ENCODE results near the gene IKZF3. TPM values are rescaled to one million over a fixed set of nuclear protein-coding genes. Genes with fewer than 3 reads are reported as not detected.

The IKZF3 gene
- total RNA-seq, 2 experiments from 2014 or later, result 31.1 to 31.9 TPM

DNA sequence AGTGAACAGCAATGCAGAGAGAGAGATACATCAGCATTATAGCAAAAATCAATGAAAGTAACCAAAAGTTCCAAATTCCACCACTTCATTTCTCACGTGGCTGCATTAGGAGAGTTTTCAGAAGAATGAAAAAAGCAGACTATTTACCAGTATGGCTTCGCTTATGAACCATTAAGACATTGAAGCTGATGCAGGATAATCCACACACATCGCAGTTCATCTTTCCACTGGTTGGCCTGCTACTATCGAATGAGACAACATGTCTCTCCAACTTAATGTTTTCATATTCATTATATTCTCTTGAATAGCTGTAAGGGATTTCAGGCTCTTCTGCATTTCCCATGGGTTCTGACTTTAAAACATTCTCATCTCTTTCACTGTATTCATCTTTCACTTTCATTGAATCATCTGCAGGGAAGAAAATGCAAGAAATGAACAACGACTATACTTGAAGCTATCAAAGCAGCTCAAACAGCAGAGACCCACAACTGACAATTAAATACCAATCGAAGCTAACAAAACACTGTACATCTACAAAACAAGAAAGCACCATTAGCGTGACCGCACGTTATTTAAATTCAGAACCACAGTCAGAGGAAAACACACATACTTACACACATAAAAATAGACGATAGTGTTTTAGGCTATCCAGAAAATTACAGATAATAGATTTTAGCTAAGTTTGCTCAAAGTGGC is 71.4 kb downstream of the IKZF3 start:
- ATAC-seq (no peak), DNase-seq (no peak)
- H3K4me1 Mint-ChIP-seq (ENCODE audit: low read depth), result peaks cover 56% of the 10 kb centered on the region
- ChIA-PET POLR2A (interaction anchor here (0.7 to 2.1 kb wide), 8 partner anchors 10 to 391 kb away, joined by 3 to 7 read pairs (median 4); partner anchors contain the start of gene ORMDL3), CTCF (interaction anchor here (0.8 to 3.5 kb wide), 15 partner anchors 10 to 188 kb away, joined by 3 to 20 read pairs (median 6); partner anchors contain the start of gene PSMD3)
- no peaks in the 10 kb centered on the region for H3K9me3 Mint-ChIP-seq (ENCODE audit: insufficient read depth)
- H3K27ac Mint-ChIP-seq, result peak overlapping the region; percentile 93
- peak overlapping the region; percentile 62 for H3K4me3 Mint-ChIP-seq
- no peaks in the 10 kb centered on the region for H3K27me3 Mint-ChIP-seq (ENCODE audit: low read depth)
- H3K36me3 Mint-ChIP-seq (ENCODE audit: low read depth), result peaks cover 48% of the 10 kb centered on the region

DNA sequence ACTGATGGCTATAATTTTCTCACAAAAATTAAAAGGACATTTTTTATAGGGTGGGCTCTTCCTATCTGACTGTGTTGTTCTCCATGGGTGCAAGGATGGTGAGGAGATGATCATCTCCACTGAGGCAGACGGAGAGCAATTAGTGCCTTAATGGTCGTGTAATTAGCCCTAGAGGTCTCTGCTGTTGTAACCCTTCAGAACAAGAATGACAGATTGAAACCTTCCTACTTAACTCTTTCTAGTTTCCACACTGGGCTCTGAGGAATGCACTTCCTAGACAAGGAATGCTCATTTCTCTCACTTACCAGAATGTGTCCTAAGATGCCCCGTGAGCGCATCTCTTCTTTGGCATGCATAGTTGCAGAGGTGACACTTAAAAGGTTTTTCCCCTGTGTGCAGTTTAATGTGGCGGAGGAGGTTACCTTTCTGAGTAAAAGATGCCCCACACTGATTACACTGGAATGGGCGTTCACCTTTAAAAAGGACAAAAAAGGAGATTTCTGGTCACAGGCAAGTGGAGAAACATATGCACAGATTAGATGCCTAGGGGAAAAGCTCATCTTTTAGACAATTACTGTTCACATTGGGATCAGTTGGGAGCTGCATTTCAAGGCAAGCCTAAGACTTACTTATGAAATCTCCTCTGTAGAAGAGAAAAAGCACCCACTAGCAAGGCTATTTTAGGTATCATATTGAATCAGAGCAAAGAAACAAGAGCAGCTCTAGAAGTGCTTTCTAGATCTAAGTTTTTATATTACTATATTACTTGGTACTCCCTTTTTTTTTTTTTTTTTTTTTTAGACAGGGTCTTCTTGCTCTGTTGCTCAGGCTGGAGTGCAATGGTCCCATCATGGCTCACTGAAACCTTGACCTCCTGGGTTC is 72.8 kb downstream of the IKZF3 start:
- POLR2A ChIA-PET, result interaction anchor here (0.7 to 2.1 kb wide), 4 partner anchors 9 to 36 kb away, joined by 4 to 7 read pairs (median 6); no protein-coding TSS in a partner anchor
- DNase-seq (peak; percentile 66), ATAC-seq (peak; percentile 69)
- H3K27me3 Mint-ChIP-seq (ENCODE audit: low read depth), result no peaks in the 10 kb centered on the region
- peaks cover 58% of the 10 kb centered on the region for H3K4me1 Mint-ChIP-seq (ENCODE audit: low read depth)
- peak overlapping the region; percentile 20 for H3K4me3 Mint-ChIP-seq
- H3K9me3 Mint-ChIP-seq (ENCODE audit: insufficient read depth), result no peaks in the 10 kb centered on the region
- peak overlapping the region; percentile 72 for H3K27ac Mint-ChIP-seq
- H3K36me3 Mint-ChIP-seq (ENCODE audit: low read depth), result peaks cover 50% of the 10 kb centered on the region
- CTCF ChIA-PET, result interaction anchor here (0.8 to 2.6 kb wide), 6 partner anchors 15 to 169 kb away, joined by 3 to 20 read pairs (median 6); partner anchors contain the start of gene IKZF3

DNA sequence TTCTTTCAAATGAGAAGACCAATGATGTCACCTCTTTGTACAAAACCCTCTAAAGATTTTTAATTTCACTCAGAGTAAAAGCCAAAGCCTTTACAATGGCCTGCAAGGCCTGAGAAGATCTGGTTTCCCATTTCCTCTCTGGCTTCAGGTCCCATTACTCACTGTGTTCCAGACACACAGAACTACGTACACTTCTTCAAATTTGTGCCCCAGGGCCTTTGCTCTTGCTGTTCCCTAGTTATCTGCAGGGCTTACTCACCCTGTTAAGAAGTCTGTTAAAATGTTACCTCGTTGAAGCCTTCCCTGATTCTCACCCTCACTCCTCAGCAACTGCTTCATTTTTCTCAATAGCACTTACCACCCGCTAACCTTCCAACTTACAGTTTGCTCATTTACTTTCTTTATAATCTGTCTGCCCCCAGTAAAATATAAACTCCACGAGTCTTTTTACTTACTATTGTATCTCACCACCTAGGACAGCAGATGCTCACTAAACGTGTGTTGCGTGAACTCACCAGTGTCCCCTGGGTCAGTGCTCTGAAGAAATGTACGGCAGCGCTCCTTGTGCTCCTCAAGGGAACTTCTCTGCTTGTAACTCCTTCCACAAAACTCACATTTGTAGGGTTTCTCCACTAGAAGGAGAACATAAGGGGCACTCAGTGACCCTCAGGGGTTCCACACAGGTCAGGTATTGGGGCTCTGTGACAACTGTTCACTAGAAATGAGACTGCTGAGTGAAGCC is 76.2 kb downstream of the IKZF3 start:
- Mint-ChIP-seq H3K27ac (no peak overlapping the region), H3K4me3 (no peak overlapping the region), H3K27me3 (ENCODE audit: low read depth) (no peaks in the 10 kb centered on the region), H3K4me1 (ENCODE audit: low read depth) (peaks cover 39% of the 10 kb centered on the region), H3K36me3 (ENCODE audit: low read depth) (peaks cover 60% of the 10 kb centered on the region), H3K9me3 (ENCODE audit: insufficient read depth) (no peaks in the 10 kb centered on the region)
- ChIA-PET POLR2A (no interaction called here), CTCF (interaction anchor here (1.6 kb wide), 1 partner anchor 9 kb away, joined by 3 read pairs; no protein-coding TSS in a partner anchor)
- DNase-seq, result no peak
- no peak for ATAC-seq

DNA sequence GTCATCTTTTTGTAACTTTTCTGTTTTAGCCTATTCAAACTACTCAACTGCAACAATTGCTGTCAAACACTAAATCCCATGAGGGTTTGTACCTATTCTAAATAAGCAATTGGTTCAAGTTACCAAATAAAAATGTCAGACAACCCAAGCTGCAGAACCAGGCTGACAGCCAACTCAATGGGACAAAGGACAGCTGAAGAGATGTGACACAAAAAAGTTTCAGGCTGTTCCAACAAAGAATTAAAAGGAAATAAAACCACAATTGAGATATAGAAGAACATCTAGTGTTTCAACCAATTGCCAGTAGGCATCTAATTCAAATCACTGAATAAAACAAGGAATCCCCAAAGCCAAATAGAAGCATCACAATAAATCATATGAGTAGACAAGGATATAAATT is 77.1 kb downstream of the IKZF3 start:
- DNase-seq (no peak), ATAC-seq (no peak)
- CTCF ChIA-PET, result interaction anchor here (0.8 to 2.1 kb wide), 2 partner anchors 10 to 32 kb away, joined by 3 to 6 read pairs; no protein-coding TSS in a partner anchor
- POLR2A ChIA-PET, result no interaction called here
- H3K36me3 Mint-ChIP-seq (ENCODE audit: low read depth), result peaks cover 59% of the 10 kb centered on the region
- no peaks in the 10 kb centered on the region for H3K9me3 Mint-ChIP-seq (ENCODE audit: insufficient read depth)
- no peak overlapping the region for H3K4me3 Mint-ChIP-seq
- H3K27me3 Mint-ChIP-seq (ENCODE audit: low read depth), result no peaks in the 10 kb centered on the region
- H3K27ac Mint-ChIP-seq, result no peak overlapping the region
- peaks cover 39% of the 10 kb centered on the region for H3K4me1 Mint-ChIP-seq (ENCODE audit: low read depth)

DNA sequence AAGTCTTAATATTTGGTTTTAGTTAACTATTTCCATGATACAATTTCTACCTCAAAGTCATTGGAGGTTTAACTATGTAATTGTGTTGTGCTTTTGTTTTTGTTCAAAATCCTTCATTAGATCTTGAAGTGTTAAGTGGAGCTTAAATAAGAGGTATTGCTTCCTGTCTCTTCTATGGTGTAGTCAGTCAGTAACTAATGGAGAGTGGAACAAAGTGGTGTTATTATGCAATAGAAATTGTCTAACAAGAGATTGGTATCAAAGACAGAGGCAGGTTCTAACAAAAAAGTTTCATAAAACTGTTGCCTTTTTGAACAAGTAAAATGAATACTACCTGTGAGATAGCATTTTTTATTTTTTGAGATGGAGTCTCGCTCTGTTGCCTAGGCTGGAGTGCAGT is 81.1 kb downstream of the IKZF3 start:
- ATAC-seq (no peak), DNase-seq (no peak)
- POLR2A ChIA-PET, result interaction anchor here (2.5 kb wide), 1 partner anchor 9 kb away, joined by 7 read pairs; no protein-coding TSS in a partner anchor
- no peaks in the 10 kb centered on the region for H3K9me3 Mint-ChIP-seq (ENCODE audit: insufficient read depth)
- H3K27ac Mint-ChIP-seq, result no peak overlapping the region
- CTCF ChIA-PET, result interaction anchor here (0.7 to 1.5 kb wide), 4 partner anchors 10 to 34 kb away, joined by 3 read pairs; no protein-coding TSS in a partner anchor
- H3K27me3 Mint-ChIP-seq (ENCODE audit: low read depth), result no peaks in the 10 kb centered on the region
- no peak overlapping the region for H3K4me3 Mint-ChIP-seq
- H3K4me1 Mint-ChIP-seq (ENCODE audit: low read depth), result peaks cover 52% of the 10 kb centered on the region
- H3K36me3 Mint-ChIP-seq (ENCODE audit: low read depth), result peaks cover 52% of the 10 kb centered on the region

DNA sequence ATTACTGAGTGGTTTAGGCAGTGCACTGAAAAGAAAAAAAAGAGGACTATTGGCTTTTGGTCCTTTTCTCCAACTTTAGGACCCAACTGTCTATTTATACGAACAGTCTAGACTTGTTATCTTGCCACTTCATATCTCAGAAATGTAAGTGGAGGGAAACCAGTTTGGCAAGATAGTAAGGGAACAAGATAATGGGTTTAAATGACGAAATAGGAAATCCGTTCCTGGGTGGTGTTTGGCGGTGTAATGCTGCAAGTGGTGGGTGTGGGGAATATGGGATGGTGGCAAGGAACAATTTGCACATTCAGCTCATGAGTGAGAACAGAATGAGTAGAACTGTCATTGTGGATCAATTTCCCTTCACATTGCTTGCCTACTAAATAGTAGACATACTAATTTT is 81.6 kb downstream of the IKZF3 start:
- Mint-ChIP-seq H3K9me3 (ENCODE audit: insufficient read depth) (no peaks in the 10 kb centered on the region), H3K36me3 (ENCODE audit: low read depth) (peaks cover 52% of the 10 kb centered on the region), H3K4me3 (no peak overlapping the region), H3K4me1 (ENCODE audit: low read depth) (peaks cover 53% of the 10 kb centered on the region), H3K27me3 (ENCODE audit: low read depth) (no peaks in the 10 kb centered on the region), H3K27ac (peak overlapping the region; percentile 21)
- POLR2A ChIA-PET, result interaction anchor here (2.5 kb wide), 1 partner anchor 10 kb away, joined by 7 read pairs; no protein-coding TSS in a partner anchor
- no peak for ATAC-seq
- CTCF ChIA-PET, result interaction anchor here (0.7 to 1.6 kb wide), 5 partner anchors 10 to 160 kb away, joined by 3 to 5 read pairs (median 3); partner anchors contain the start of gene IKZF3
- no peak for DNase-seq

DNA sequence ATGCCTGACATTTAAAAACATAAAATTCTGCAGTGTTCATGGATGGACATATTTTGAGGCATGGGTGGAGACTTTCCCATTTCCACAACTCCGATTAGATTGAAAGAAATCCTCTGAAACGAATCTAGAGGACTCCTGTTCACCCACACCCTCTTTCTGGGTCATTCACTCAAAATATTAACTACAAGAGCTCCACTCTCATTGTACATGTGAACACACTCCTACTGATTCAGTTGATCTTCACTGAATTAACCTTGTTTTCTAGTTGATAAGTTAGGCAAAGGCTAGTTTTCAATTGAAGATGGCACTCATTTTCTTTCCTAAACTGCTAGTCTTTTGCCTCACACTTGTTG is 82.3 kb downstream of the IKZF3 start:
- ChIA-PET POLR2A (interaction anchor here (2.5 kb wide), 1 partner anchor 10 kb away, joined by 7 read pairs; no protein-coding TSS in a partner anchor), CTCF (interaction anchor here (0.9 to 2.2 kb wide), 4 partner anchors 11 to 160 kb away, joined by 3 to 7 read pairs (median 4); partner anchors contain the start of gene IKZF3)
- ATAC-seq (no peak), DNase-seq (no peak)
- peaks cover 57% of the 10 kb centered on the region for H3K4me1 Mint-ChIP-seq (ENCODE audit: low read depth)
- H3K27me3 Mint-ChIP-seq (ENCODE audit: low read depth), result no peaks in the 10 kb centered on the region
- peaks cover 47% of the 10 kb centered on the region for H3K36me3 Mint-ChIP-seq (ENCODE audit: low read depth)
- no peak overlapping the region for H3K4me3 Mint-ChIP-seq
- no peaks in the 10 kb centered on the region for H3K9me3 Mint-ChIP-seq (ENCODE audit: insufficient read depth)
- peak overlapping the region; percentile 16 for H3K27ac Mint-ChIP-seq

DNA sequence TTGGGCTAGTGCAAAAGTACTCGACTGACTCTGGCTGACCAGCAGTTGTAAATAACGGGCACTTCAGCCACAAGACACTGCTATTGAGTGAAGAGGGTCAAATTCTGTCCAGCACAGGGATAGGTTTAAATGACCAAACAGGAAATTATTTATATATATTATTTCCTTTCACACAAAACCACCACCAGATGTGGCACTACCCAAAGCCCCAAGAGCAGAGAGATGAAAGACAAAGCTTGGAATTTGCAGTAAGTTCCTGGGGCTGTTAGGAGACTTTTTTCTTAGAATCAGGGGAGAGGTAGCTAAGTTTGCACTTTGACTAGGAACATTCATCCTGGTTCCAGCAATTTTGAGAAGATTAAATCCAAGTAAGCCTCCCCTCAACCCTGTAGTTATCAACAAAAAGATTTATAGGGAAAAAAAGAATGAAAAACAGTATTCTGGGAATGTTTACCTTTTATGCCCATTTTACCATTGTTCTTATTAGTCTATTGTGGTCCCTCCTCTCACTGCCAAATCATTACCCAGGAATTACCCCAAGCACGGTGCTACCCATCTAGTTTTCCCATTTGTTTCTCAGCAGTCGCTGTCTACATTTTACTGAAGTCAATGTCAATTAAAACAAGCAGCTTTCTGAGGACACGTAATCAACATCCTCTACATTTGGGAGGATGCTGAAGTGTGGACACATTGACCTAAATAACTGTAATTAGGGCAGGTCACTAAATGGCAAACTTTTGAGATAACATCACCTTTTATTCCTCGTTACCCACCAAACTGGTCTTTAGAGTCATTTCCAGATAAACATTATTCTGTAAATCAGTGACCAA is 82.9 kb downstream of the IKZF3 start:
- peak overlapping the region; percentile 16 for H3K4me3 Mint-ChIP-seq
- H3K36me3 Mint-ChIP-seq (ENCODE audit: low read depth), result peaks cover 50% of the 10 kb centered on the region
- H3K4me1 Mint-ChIP-seq (ENCODE audit: low read depth), result peaks cover 63% of the 10 kb centered on the region
- H3K27me3 Mint-ChIP-seq (ENCODE audit: low read depth), result no peaks in the 10 kb centered on the region
- H3K27ac Mint-ChIP-seq, result peak overlapping the region; percentile 48
- DNase-seq (no peak), ATAC-seq (no peak)
- ChIA-PET CTCF (interaction anchor here (0.8 to 2.2 kb wide), 7 partner anchors 12 to 159 kb away, joined by 3 to 7 read pairs (median 4); partner anchors contain the start of gene IKZF3), POLR2A (interaction anchor here (0.9 to 2.5 kb wide), 2 partner anchors 9 to 11 kb away, joined by 3 to 7 read pairs; no protein-coding TSS in a partner anchor)
- no peaks in the 10 kb centered on the region for H3K9me3 Mint-ChIP-seq (ENCODE audit: insufficient read depth)

DNA sequence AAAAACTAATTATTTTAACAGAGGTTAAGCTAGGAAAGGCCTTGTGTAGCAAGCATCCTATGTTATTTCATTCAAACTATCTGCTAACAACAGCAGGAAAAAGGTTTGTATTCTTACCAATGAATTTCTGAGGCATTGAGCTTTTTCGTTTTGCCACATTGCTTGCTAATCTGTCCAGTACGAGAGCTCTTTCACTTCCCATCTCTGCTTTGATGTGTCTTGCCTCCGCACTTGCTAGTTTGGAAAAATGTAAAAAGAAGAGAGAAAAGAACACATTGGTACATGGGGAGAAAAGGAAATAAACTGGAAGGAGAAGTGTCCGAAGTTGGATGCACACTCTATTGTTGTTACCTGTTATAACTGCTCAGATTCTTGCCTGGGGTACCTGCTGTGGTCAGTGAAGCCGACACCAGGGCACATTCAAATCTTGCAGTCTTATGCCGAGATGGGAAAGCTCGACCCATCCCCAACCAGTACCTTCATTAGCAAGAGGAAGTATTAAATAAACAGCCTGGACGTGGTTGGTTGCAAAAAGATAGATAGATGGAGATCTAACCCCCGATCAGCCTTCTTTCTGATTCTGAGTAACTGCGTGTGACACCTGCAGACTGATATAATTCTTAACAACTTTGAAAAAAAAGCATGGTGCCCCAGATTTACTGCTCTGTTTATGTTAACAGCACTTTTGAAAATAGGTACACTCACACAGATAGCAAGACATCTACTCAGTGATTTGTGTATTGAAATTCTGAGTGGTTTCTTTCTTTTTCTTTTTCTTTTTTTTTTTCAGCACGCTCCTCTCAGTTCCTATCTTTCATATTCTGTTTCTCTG is 86.4 kb downstream of the IKZF3 start:
- Mint-ChIP-seq H3K36me3 (ENCODE audit: low read depth) (peaks cover 45% of the 10 kb centered on the region), H3K4me1 (ENCODE audit: low read depth) (peaks cover 86% of the 10 kb centered on the region), H3K27ac (peak overlapping the region; percentile 88), H3K4me3 (peak overlapping the region; percentile 77), H3K9me3 (ENCODE audit: insufficient read depth) (no peaks in the 10 kb centered on the region), H3K27me3 (ENCODE audit: low read depth) (no peaks in the 10 kb centered on the region)
- ChIA-PET CTCF (interaction anchor here (0.7 to 3.8 kb wide), 11 partner anchors 8 to 156 kb away, joined by 3 to 20 read pairs (median 4); partner anchors contain the start of gene MIEN1), POLR2A (interaction anchor here (1.0 to 1.6 kb wide), 4 partner anchors 23 to 48 kb away, joined by 3 to 6 read pairs (median 4); no protein-coding TSS in a partner anchor)
- DNase-seq, result no peak
- peak; percentile 60 for ATAC-seq

All from activated CD8-positive, alpha-beta T cell treated with anti-CD3 and anti-CD28 coated beads, Interleukin-2, amount 10 ng/mL, durations not matched to agents 7 days and 5 days (primary cell).